Sigmoid colon (tissue), 4 donors: ENCODE results near the gene MOB4.

ENCODE experiments used
- POLR2AphosphoS5 ChIP-seq, 4 donors: sonication (generic); formaldehyde crosslinking; IDR thresholded peaks; one replicate each; pipeline ENCODE4 v1.6.1; 2017; ENCODE audit warnings: antibody characterized with exemption in 4 of 4
- TF ChIP-seq, protein P1 (sequence below), 4 experiments: fragments of 450-650 bp in 3 of 4; fragments of 200-600 bp in 1 of 4; IDR thresholded peaks; one replicate each; pipeline ENCODE4 v1.5.1; 2016 to 2019; ENCODE audit warnings: antibody characterized with exemption in 4 of 4, mild to moderate bottlenecking in 3 of 4, moderate library complexity in 2 of 4

DNA sequence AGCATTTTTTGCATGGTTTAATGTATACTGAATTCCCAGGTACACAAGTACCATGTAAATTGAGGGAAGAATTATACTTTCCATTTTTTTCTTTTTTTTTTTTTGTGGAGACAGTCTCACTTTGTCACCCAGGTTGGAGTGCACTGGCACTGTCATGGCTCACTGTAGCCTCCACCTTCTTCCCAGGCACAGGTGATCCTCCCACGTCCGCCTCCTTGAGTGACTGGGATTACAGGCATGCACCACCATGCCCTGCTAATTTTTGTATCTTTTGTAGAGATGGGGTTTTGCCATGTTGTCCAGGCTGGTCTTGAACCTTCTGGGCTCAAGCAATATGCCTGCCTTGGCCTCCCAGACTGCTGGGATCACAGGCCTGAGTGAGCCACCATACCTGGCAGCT lies 11.9 kb upstream of the MOB4 start:
- TF ChIP-seq, protein P1, sequence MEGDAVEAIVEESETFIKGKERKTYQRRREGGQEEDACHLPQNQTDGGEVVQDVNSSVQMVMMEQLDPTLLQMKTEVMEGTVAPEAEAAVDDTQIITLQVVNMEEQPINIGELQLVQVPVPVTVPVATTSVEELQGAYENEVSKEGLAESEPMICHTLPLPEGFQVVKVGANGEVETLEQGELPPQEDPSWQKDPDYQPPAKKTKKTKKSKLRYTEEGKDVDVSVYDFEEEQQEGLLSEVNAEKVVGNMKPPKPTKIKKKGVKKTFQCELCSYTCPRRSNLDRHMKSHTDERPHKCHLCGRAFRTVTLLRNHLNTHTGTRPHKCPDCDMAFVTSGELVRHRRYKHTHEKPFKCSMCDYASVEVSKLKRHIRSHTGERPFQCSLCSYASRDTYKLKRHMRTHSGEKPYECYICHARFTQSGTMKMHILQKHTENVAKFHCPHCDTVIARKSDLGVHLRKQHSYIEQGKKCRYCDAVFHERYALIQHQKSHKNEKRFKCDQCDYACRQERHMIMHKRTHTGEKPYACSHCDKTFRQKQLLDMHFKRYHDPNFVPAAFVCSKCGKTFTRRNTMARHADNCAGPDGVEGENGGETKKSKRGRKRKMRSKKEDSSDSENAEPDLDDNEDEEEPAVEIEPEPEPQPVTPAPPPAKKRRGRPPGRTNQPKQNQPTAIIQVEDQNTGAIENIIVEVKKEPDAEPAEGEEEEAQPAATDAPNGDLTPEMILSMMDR (IDR thresholded peaks at IDR 0.05), result no peak
- TF ChIP-seq POLR2AphosphoS5 (IDR thresholded peaks at IDR 0.05), result no peak
